Non-pigmented ciliary epithelial cell (primary cell): Measurements from ENCODE around the gene FAM20A.
"Not testable (repeated sequence)": the region's sequence is repeated elsewhere in the genome, so short reads cannot be mapped to it uniquely, and the experiment has no call there.

ENCODE experiments used
- DNase-seq: peaks from one replicate; pipeline ENCODE4 v3.0.0-alpha.2; 2010; ENCODE audit warnings: low read depth

Gene FAM20A

GRCh38 chr17:68519911-68520310 is 81.3 kb downstream of the FAM20A start:
- no peak for DNase-seq

GRCh38 chr17:68519051-68519450 is 82.1 kb downstream of the FAM20A start:
- not testable (repeated sequence) for DNase-seq

GRCh38 chr17:68518063-68518815 is 82.9 kb downstream of the FAM20A start:
- no peak for DNase-seq

- DNase-seq = not testable (repeated sequence)
Measured at GRCh38 chr17:68517605-68518004, 83.6 kb downstream of the FAM20A start.

- no peak for DNase-seq
Measured at GRCh38 chr17:68516732-68517131, 84.4 kb downstream of the FAM20A start.

GRCh38 chr17:68514831-68515635 is 86.1 kb downstream of the FAM20A start:
- no peak for DNase-seq

GRCh38 chr17:68513932-68514331 is 87.2 kb downstream of the FAM20A start:
- DNase-seq = no peak

- DNase-seq = no peak
Measured at GRCh38 chr17:68512960-68513474, 88.2 kb downstream of the FAM20A start.

GRCh38 chr17:68512247-68512959 is 88.8 kb downstream of the FAM20A start, which contains the start of gene PRKAR1A:
Gene PRKAR1A (plus strand): TSS chr17:68512430. CDS start chr17:68515400, 2,970 bp downstream.
- peak; percentile 70 for DNase-seq

- no peak for DNase-seq
Measured at GRCh38 chr17:68511671-68512246, 89.4 kb downstream of the FAM20A start.

GRCh38 chr17:68511254-68511670 is 89.9 kb downstream of the FAM20A start:
- DNase-seq = no peak

- no peak for DNase-seq
Measured at GRCh38 chr17:68509141-68510057, 91.8 kb downstream of the FAM20A start.

GRCh38 chr17:68507576-68507975 is 93.6 kb downstream of the FAM20A start:
- DNase-seq = no peak

- no peak for DNase-seq
Measured at GRCh38 chr17:68505951-68506350, 95.2 kb downstream of the FAM20A start.

- no peak for DNase-seq
Measured at GRCh38 chr17:68501074-68501473, 100.1 kb downstream of the FAM20A start.

GRCh38 chr17:68499587-68499986 is 101.6 kb downstream of the FAM20A start:
- no peak for DNase-seq

GRCh38 chr17:68498479-68499326 is 102.5 kb downstream of the FAM20A start:
- DNase-seq = no peak

- no peak for DNase-seq
Measured at GRCh38 chr17:68497885-68498319, 103.3 kb downstream of the FAM20A start.

- DNase-seq = no peak
Measured at GRCh38 chr17:68495081-68495480, 106.1 kb downstream of the FAM20A start.
